GM19240 (cell line): Measurements from ENCODE around the gene BUB1.
"Not testable (repeated sequence)": the region's sequence is repeated elsewhere in the genome, so short reads cannot be mapped to it uniquely, and the experiment has no call there.

ENCODE experiments used
- DNase-seq: peaks from one replicate; pipeline ENCODE4 v3.0.0; 2011; ENCODE audit warnings: low spot score; ENCODE audit not compliant: insufficient read length

The BUB1 gene

DNA sequence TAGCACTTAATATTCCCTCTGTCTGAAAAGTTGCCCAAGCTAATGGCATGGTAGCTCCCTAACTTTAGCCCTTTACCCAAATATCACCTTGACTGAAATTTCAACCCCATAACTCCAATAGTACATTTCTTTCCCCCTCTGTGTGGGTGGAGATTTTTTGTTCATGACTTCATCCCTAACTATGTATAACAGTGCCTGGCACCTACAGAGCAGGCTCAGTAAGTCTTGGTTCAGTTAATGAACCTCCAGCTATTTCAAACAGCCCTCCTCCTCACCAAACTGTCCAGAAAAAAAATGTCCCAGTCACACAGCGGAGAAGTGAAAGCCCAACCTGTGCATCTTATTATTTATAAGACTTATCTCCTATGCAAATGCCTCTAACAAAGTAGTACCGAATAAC lies 18.6 kb downstream of the BUB1 start:
- DNase-seq: no peak

DNA sequence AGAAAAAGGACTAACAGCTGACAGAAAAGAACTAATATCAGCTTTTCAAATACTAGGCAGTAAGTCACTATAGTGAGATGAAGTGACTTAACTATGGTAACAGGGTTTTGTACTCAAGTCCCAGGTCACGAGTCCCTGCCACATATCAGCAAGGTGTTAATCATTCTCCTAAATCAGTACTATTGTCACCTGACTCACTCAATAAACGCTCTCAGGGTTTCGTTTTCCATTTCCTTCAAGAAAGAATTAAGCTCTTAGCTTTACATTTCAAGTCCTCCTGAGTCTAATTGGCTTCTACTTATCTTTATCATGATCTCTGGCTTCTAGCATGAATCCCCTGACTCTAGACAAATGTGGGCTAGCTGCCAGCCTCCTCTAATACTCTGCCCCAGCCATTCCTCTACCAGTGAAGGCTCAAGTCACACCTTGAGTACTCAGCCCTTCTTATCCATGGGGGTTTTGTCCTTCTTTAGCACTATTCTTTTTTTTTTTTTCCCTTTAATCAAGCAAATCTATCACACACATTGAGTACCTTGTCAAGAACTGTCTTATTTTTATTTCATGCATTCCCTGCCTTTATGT lies 20.0 kb downstream of the BUB1 start:
- DNase-seq: no peak

DNA sequence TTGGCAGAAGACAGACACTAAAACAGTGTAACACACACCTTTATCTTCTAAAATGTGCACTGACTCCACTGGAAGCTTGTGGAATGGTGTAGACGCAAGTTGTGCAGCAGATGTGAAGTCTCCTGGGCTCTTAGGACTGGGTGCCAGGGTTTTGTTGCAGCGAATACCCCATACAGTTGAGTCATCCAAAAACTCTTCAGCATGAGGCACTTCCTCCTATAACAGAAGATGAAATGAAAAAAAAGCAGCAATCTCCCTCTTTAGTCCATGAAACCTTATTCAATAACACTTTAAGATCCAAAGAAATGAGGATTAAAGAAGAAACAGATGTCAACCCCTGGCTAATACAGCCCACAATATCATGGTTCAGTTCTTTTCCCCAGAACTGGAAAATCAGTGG lies 22.2 kb downstream of the BUB1 start:
- no peak for DNase-seq

DNA sequence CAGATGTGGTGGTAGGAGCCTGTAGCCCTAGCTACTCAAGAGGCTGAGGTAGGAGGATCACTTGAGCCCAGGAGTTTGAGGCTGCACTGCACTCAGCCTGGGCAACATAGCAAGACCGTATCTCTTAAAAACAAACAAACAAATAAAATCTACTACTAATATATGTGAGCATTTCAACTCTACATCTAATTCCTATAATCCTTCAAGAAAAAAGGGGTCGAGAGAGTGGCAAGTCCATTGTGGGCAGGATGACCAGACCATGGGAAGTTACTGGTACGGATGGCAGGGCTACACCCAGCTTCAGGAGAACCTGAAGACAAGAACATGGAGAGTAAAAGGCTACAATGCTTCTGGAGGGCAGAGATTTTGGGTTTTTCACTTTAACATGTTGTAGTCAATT lies 24.0 kb downstream of the BUB1 start:
- no peak for DNase-seq

DNA sequence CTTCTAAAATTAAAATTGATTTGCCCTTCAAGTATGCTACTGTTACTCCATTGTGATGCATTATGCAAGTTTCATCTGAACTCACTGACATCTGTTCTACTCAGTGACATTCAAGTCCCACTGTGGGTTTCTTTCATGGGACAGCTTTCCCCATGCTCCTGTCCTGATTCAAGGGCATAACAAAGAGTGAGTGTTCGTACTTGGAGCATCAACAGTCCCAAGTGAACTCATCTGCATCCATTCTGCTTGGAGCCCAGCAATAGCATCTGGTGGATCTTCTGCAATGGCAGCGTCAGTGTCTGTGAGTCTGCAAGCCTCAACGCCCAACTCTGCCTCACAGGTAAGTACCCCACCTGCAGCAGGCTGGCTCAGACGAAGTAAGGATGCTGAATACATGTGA lies 27.5 kb downstream of the BUB1 start:
- DNase-seq: no peak

DNA sequence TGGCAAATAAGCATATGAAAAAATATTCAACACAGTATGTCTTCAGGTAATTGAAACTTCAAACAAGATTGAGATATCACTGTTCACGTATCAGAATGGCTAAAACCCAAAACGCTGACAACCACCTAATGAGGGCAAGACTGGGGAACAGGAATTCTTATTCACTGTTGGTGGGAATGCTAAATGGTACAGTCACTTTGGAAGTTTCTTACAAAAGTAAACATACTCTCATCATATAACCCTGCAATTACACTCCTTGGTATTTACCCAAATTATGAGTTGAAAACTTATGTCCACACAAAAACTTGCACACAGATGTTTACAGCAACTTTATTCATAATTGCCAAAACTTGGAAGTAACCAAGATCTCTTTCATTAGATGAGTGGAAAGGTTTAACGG lies 30.1 kb downstream of the BUB1 start:
- no peak for DNase-seq

DNA sequence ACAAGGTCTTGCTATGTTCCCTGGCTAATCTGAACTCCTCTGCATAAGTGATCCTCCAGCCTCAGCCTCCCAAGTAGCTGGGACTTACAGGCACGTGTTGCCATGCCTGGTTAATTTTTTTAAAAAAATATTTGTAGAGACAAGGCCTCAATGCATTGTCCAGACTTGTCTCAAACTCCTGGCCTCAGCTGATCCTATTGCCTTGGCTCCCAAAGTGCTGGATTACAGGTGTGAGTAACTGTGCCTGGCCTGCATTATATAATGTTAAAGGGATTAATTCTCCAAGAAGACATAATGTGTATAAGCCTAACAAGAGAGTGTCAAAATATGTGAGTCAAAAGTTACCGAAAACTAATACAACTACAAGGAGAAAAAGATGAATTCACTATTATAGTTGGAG lies 32.2 kb downstream of the BUB1 start:
- no peak for DNase-seq

DNA sequence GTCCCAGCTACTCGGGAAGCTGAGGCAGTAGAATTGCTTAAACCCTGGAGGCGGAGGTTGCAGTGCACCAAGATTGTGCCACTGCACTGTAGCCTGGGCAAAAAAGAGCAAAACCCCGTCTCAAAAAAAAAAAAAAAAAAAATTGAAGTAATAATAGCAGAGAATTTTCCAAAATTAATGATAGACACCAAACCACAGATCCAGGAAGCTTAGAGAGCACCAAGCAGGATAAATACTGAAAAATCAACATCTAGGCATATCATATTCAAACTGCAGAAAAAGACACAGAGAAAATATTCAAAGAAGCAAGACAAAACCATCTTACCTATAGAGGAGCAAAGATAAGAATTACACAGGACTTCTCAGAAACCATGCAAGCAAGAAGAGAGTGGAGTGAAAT lies 33.5 kb downstream of the BUB1 start:
- DNase-seq: no peak

DNA sequence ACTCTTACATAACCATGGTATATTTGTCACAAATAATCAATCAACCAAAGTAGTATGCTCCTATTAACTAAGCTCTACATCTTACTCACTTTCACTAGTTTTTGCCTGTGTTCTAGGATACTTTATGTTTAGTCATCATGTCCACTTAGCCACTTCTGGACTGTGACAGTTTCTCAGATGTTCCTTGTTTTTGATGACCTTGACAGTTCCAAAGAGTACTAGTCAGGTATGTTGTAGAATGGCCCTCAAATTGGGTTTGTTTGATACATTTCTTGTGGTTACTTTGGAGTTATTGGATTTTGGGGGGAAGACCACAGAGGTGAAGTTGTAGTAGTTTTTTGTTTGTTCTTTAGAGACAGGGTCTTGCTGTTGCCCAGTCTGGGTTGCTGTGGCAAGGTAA lies 35.5 kb downstream of the BUB1 start:
- DNase-seq: no peak

DNA sequence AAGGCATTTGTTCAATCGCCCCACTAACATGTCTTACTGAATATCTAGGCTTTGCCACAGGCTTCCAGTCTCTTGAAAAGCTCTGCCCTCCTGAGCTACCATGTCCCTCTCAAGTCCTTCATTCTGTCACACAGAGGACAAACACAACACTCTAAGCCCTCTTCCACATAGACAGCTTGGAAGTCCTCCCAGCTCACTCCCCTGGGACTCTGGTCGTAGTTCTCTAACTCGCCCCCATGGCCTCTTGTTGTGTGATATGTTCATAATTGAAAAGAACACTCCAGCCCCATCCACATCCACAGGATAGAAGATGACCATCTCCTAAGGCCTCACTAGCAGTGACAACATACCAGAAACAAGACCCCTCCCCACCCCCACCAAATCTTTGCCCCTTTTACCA lies 37.9 kb downstream of the BUB1 start:
- DNase-seq: no peak

DNA sequence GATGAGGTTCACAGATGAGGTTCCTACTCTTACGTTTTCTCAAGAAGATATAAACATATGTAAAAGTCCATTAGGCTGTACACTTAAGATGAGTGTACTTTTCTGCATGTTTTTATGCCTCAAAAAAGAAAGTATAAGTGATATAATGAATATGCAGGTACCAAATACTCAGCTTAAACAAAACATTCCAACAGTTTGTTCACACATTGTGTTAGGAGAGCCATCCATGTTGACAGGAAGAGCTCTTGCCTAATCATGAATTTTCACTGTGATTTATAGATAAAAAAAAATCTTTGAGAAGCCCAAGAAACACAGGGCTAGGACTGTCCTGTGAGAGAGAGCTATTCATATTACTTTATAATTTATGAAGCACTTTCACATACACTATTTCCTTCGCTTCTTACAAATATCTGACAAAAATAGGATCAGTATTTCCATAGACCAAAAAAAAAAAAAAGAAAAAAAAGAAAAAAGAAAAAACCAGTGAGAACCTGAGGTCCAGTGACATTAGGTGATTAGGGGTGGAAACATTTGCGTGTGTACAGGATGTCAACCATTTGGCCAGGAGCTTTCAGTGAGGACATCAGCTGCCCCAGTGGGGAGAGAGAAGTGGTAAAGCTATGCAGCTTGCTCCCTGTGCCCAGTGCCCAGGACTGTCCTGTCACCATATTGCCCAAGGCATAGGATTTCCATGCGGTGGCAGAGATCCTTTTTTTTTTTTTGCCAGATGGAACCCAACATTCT lies 38.7 kb downstream of the BUB1 start:
- DNase-seq: no peak

DNA sequence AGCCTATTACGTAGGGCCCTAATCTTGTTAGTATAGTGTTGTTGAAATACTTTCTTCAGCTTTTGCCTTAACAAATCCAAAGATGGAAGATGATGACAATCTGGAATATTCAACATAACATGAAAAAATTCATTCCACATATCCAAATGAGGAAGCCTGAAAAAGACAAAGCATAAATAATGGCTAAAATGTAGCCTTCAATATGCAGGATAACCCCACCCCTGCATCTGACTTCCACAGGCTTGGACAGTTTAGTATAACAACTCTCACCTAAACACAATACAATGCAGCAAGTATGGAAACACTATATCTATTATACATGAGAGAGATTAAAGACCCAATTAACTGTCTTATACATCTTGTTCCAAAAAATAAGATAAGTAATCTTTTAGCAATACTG lies 39.9 kb downstream of the BUB1 start:
- no peak for DNase-seq

DNA sequence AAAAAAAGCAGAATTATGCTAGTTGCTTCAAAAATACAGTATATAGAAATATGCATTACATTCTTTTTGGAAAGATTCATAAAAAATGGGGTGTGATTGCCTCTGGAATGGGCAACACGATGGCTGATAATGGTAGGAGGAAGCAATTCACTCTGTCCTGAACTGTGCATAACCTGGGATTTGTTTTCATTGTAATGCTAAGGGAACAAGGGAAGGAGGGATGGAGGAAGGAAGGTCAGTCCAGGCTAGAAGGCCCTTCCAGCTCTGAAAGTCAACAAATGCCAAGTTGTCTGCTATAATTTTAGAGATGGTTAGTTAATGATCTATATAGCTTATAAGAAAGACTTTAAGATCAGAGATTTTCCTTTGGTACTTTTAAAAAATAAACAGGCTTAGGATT lies 40.8 kb downstream of the BUB1 start:
- DNase-seq: no peak

DNA sequence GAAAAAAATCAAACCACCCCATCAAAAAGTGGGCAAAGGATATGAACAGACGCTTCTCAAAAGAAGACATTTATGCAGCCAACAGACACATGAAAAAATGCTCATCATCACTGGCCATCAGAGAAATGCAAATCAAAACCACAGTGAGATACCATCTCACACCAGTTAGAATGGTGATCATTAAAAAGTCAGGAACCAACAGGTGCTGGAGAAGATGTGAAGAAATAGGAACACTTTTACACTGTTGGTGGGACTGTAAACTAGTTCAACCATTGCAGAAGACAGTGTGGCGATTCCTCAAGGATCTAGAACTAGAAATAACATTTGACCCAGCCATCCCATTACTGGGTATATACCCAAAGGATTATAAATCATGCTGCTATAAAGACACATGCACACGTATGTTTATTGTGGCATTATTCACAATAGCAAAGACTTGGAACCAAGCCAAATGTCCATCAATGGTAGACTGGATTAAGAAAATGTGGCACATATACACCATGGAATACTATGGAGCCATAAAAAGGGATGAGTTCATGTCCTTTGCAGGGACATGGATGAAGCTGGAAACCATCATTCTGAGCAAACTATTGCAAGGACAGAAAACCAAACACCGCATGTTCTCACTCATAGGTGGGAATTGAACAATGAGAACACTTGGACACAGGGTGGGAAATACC lies 41.8 kb downstream of the BUB1 start:
- not testable (repeated sequence) for DNase-seq

DNA sequence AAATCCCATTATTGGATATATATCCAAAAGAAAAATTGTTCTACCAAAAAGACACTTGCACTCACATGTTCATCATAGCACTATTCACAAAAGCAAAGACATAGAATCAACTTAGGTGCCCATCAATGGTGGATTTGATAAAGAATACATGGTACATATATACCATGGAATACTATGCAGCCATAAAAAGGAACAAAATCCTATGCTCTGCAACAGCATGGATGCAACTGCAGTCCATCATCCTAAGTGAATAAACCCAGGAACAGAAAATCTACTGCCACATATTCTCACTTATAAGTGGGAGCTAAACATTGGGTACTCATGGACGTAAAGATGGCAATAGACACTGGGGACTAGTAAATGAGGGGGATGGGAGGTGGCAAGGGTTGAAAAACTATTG lies 50.5 kb downstream of the BUB1 start:
- not testable (repeated sequence) for DNase-seq

DNA sequence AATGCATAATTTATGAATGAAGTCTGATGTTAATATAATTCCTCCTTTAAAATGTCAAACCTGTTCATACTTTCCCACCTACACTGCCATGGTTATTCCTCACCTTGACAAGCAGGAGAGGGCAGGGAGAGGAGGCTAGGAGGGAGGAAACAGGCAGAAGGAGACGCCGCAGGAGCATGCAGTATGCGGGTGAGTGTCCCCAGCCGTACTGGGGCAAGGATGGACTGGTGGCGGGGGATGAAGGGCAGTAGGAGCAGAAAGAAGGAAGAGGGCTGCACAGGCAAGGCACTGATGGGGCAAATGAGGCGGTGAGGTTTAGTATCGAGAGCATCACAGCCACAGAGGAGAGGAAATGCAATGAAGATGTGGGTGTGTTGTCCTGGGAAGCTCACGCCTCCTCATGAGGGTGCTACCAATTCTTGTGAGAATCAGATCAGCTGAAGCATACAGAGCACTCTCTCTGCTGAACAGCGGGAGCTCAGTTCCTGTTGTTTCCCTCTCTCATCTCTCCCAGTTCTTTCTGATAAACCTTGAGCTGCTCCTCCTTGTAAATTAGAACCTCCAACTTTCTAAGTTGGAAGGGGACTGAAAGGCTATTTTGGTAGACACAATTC lies 58.4 kb downstream of the BUB1 start:
- not testable (repeated sequence) for DNase-seq

DNA sequence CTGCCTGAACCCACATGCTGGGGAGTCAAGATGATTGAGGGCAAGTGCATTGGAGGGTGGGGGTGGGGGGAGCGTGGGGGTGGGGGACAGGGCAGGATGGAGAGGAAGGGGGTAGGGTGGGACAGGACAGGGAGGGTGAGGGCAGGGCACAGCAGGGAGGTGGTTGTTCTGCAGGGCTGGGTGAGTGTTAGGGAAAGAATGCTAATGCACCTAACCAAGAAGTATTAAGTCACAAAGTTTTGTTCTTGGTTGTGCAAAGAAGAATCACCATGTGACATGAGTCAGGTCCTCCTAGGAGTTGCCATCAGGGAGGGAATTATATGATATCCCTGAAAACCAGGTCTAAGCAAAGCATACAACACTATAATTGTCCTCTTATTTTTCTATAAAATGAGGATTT lies 63.9 kb downstream of the BUB1 start:
- DNase-seq: not testable (repeated sequence)

DNA sequence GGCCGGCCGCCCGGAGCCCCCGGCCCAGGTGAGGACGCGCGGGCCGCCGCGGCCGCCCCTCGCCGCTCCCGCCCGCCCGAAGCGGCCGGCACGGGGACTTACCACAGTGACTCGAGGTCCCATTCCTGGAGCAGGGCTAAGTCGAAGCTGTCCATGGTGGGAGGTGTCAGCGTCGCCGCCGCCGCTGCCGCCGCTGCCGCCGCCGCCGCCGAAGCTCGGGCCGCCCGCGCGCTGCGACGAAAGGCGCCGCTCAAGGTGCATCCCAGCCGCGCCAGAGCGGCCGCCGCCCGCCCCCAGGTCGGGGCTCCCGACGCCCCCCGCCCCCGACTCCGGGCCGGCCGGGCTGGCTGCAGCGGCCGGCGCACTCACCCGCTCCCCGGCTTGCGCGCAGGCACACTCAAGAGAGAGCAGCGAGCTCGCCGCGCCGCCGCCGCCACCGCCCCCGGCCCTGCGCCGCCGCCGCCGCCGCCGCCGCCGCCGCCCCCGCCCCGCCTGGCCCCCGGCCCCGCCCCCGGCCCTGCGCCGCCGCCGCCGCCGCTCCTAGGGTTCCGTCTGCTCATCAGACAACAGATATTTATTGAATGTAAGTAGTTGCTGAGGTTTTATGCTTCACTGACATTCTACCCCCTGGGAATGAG lies 67.1 kb downstream of the BUB1 start:
- DNase-seq: not testable (repeated sequence)

DNA sequence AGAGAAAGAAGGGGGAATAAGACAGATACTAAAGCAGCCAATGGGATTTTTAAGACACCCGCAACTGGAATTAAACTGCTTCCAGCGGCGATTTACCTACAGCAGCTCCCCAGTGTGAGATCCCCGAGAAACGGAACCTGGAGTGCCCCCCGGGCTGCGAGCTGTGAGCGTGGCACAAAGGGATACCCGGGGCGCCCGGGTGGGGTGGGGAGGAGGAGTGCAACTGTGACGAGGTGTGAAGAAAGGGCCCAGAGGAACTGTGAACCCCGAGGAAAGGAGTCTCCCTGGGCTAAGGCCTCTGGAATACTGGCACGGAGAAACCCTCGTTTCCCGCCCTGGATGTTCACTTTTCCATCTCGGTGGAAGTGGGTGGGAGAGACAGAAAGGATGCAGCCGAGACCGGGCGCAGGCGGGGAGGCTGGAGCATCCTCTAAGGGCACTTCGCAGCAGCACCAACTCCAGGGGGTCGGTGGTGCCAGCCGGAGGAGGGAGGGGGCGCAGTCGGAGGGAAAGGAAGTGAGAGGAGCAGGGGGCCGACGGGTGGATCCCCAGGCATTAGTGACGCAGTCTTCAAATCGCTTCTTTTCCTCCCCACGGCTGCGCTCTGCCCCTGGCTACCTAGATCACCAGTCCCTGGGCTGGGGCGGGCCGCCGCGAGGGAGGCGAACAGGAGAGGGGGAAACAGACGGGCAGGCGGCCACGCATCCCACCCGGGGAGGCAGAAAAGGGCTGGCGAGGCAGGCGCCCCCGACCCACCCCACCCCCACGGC lies 67.8 kb downstream of the BUB1 start:
- DNase-seq: not testable (repeated sequence)

DNA sequence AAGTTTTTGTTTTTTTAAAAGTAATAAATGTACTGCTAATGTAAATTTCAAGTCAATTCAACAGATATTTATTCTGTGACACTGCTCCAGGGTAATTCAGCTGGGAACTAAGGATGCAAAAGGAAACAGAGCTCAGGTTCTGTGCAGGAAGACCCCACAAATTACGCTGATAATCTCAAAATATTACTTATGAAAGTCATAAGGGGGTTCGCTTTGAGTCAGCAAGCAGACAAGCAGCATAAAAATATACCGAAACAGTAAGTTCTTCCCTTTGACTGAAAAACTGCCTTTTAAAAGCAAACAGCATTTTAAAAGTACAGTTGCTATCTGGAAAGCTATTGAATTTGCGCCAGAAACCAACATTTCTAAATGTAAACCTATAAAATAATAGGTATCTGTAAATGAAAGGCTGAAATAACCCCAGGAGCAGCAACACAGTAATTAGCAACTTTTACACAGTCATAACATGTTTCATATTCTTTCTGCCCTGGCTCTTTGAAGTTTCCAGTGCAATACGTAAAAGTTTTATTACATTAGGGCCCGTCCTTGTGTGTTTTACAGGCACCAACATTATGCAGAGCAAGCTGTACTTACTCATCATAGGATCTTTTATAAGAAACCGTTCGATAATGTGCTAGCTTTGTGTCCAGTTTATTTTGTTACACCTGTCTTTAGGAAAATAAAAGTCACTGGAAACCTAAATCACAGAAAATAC lies 68.9 kb downstream of the BUB1 start:
- DNase-seq: not testable (repeated sequence)
